HG02852 (cell line): Measurements from ENCODE around the gene DNAJB6.

Source experiments
- ATAC-seq: cut with Tn5 transposase; IDR thresholded peaks from one replicate; pipeline ENCODE4 v1.9.1; 2021; ENCODE audit warnings: mild to moderate bottlenecking, moderate library complexity; ENCODE audit not compliant: unreplicated experiment

DNAJB6 gene

DNA sequence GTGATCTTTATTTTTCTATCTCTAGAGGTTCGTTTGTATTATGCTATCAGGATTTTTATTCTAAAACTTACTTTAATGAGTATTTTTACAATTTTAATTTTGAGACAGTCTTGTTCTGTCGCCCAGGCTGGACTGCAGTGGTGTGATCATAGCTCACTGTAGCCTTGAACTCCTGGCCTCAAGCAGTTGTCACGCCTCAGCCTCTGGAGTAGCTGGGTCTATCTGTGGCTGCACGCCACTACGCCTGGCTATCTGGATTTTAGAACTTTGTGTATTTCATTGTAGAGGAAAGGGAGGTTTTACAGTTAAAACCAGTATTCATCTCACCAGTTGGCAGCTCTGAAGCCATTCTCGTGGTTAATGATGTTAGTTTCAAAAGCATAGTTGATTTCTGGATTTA, 25.9 kb downstream of the DNAJB6 start:
- no peak for ATAC-seq

- no peak for ATAC-seq
Observed at GRCh38 chr7:157366722-157367121, 29.9 kb downstream of the DNAJB6 start.

- ATAC-seq, result no peak
Observed at GRCh38 chr7:157368955-157369354, 32.2 kb downstream of the DNAJB6 start.

GRCh38 chr7:157370742-157371141, 33.9 kb downstream of the DNAJB6 start:
- ATAC-seq, result no peak

DNA sequence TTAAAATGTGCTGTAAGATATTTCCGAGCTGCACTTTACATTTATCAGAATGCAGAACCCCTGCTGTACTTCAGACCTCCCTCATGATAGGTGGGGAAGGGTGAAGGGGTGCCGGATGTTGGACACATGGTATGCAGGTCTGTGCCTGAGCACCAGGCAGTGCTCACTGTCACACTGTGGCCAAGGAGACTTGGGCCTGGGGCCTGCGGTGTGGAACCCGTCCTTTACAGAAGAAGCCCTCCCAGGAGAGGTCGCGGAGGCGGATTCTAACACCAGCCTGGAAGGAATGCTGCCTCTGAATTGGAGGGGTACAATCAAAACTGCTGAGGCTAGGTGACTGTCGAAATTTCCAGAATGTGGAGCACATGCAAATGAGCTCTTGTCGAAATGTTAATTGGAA, 34.5 kb downstream of the DNAJB6 start:
- no peak for ATAC-seq

DNA sequence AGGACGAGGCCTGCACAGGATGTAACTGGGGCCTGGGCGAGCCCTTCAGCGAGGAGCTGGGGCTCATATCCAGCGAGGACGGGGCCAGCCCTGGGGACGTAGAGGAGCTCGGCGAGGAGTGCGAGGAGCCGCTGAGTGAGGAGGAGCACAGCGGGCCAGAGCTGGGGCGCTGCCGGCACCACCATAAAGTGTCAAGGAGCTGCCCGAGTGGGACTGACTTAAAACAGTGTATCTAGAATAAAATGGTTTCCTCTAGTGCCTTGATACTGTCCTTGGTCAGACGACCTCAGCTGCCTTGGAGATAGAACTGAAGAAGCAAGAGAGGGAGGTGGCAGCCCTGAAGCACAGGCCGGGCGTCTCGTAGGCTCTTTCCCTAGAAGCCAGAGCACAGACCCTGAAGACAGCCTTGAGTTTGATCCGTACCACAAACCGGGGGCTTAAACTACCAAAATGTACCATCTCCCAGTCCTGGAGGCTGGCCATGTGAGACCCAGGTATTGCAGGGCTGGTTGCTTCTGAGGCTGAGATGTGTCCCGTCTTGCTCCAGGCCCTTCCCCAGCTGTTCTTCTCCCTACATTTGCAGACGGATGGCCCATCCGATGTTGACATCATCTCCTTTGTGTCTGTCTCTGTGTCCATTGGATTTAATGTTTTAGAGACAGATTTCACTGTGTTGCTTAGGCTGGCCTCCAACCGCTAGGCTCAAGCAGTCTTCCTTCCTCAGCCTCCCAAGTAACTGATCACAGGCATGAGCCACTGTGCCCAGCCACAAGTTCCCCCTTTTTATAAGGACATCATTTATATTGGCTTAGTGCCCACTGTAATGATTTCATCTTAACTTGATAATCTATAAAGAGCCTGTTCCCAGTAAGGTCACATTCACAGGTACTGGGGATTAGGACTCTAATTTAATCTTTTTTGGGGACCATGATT, 35.8 kb downstream of the DNAJB6 start:
- no peak for ATAC-seq

GRCh38 chr7:157373493-157373892, 36.7 kb downstream of the DNAJB6 start:
- no peak for ATAC-seq

- no peak for ATAC-seq
Observed at GRCh38 chr7:157375410-157375809, 38.6 kb downstream of the DNAJB6 start.

DNA sequence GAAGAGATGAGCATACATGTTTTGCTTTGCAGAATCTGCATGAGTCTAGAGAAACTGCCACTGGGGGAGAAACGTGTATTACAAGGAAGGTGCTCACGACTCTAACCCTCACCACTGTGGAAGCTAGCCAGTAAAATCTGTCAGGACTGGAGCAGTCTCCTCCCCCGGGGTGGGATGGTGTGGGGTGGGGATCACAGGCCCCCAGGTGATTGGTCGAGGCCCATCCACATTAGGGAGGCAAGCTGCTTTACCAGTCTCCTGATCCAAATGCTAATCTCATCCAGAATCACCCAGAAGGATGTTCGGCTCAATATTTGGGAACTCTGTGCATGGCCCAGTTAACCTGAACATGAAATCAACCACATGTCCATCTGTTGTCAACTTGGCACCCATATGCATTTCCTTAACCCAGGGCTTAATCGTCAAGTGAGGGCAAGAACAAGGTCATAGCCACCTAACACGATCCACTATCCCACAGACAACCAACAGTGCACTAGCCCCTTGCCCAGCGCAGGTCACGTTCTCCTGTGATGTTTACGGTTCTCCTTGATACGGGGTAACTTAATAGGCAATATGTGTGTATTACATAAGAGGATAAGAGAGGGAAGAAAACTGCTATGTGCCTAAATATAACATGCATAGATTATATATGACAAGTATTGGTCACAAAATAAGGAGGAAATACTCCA, 40.8 kb downstream of the DNAJB6 start:
- ATAC-seq, result no peak

GRCh38 chr7:157378390-157378789, 41.6 kb downstream of the DNAJB6 start:
- ATAC-seq, result no peak

DNA sequence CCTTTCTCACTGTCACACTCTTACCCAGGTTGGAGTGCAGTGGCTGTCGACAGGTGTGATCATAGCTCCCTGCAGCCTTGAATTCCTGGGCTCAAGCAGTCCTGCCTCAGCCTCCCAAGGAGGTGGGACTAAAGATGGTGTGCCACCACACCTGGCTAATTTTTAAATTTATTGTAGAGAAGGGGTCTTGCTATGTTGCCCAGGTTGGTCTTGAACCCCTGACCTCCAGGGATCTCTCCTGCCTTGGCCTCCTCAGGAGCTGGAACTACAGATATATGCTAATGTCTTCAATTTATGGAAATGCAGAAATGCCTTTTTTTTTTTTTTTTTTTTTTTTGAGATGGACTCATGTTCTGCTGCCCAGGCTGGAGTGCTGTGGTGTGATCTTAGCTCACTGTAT, 42.7 kb downstream of the DNAJB6 start:
- no peak for ATAC-seq

DNA sequence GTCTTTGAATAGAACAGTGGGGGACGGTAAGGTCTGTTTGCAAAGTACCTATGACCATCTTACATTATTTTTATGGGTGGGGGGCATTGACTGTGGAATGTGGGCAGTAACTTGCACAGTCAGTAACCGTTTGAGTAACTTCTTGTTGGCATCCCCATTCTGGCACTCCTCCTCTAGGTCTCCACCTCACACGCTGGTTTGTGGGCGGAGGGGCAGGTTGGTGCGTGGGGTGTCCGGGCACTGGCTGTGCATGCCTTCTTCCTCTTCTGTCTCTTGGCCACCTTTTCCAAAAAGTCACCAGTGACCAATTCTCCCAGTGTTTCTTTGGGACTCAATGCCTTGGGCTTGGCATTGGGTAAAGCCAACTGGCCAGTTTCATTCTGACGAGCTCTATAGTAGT, 43.6 kb downstream of the DNAJB6 start:
- ATAC-seq, result no peak

GRCh38 chr7:157383868-157384267, 47.1 kb downstream of the DNAJB6 start:
- no peak for ATAC-seq

DNA sequence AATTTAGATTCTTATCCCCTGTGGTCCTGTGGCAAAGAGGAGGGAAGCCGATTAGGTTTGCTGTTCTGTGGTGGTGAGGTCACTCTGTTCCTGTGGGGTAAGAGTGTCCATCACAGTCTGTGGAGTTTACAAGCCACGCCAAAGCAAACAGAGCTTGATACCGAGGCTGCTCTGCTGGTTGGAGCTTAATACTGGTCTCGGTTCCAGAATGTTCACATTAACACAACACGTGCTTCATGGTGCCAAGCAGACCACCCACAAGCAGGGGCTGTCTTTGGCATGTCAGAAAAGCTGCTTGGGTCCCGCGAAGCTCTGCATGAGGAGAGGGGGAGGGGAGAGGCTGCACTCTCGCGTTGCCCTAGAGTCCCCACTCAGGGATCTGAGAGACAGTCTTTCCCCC, 47.5 kb downstream of the DNAJB6 start:
- ATAC-seq, result no peak

- peak; percentile 91 for ATAC-seq
Observed at GRCh38 chr7:157386979-157387800, 50.4 kb downstream of the DNAJB6 start.

DNA sequence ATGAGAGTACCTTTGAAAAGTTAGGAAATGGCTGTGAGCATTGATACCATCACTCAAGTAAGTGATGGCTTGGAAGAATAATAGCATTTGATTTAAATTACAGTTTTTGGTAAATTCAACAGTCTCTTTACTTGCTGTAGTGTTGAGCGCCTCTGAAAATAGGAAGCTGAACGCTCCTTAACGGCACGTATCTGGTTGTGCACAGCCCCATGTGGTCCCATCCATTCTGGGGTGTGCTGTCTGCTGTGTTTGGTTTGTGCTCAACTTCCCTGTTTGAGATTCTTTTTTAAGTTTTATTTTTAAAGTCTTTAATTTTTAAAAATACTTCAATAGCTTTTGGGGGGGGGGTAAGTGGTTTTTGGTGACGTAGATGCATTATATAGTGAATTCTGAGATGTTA, 51.5 kb downstream of the DNAJB6 start:
- no peak for ATAC-seq

DNA sequence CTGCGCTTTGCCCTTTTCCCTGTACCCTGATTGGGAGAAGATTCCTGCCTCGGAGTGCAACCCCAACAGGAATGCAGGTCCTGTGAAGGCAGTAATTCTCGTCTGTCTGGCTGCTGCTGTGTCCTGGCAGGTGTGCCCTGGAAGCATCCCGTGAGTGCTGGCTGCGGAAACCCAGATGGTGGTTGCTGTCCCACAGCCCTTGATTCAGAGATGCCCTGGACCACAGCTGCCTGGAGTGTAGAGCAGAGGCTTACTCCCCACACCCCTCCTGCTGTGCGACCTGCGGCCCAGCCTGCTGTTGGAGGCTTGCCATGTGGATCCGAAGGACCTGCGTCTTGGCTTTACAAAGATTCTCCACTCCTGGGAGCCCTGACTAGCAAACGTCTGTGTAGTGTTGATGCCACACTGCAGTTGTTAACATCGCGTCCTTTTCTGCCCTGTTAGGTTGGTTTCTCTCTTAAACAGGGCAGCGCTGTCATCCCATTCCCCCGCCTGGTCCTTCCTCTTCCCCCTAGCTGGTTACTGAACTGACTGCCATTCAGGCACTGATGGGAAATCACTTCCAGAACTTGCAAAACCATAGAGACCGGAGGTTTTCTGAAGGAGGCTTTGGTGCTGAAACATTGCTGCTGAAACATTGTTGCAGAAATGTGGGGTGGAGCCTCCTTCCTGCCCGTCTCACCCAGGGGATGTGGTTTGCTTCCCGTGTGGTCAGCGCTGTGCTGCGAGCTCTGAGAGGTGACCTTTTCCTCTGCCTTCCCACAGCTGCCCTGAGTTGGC, 53.3 kb downstream of the DNAJB6 start:
- no peak for ATAC-seq

DNA sequence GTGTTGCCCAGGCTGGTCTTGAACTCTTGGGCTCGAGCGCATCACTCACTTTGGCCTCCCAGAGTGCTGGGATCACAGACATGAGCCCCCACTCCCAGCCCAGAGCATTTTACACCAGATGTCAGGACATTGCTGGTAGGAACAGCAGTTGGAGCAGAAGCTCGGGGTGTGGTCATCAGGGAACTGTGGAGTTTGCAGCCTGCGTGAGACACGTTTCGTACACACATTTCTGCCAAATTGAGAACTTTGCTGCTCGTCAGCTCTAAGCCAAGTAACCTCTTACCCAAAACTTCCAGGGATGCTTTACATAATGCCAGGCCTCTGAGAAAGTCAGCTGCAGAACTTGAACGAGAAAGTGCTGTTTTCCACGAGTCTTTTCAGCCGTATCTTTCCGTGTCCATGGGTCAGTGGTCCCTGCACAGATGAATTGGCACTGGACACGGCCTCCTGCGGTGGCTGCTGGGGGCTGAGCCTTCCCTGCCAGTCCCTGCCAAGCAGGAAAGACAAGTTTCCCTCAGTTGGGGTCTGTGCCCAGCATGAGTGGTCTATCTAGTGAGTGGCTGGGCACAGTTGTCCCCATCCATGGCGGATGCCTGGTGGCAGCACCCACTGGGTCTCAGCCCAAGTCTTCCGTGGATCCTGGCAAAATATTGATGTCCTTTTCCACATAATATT, 54.4 kb downstream of the DNAJB6 start:
- ATAC-seq, result no peak

DNA sequence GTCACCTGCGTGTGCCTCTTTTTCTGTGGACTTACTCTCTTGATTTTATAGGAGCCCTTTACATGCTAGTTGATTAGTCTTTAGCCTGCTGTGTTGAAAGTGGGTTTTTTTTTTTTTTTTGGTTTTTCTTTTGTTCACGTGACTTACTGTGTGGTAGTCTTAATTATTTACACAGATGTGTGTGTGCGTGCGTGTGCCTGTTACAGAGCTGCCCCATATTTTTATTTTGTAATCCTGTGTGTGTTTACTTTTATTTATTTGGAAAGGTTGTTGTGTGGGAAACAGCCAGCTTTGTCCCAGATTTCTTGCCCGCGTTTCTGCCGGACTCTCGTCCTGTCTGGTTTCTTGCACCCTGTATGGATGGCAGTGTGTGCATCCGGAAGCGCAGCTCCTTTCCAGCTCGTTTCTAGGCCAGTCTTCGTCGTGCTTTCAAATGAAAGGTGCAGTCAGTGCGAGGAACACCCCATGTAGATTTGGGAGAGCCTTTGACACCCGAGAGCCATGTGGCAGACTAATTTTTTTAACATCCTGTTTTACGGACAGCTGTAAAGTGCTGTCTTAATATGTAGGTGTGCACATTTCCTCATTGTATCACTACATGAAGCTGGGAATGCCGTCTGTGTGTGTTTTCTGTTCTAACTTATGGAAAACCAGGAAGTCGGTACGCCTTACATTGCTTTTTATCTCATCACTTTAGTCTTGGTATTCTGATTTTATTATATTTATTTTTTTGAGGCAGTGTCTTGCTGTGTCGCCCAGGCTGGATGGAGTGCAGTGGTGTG, 55.6 kb downstream of the DNAJB6 start:
- ATAC-seq, result no peak
